Measurements from ENCODE around the gene NHERF1. TPM values are rescaled to one million over a fixed set of nuclear protein-coding genes. Genes with fewer than 3 reads are reported as not detected.

Gene NHERF1
- polyA plus RNA-seq, 1 donor (not counting 4 experiments of a cell fraction or from before 2014, with no cell fraction given), result 45.6 TPM

DNA sequence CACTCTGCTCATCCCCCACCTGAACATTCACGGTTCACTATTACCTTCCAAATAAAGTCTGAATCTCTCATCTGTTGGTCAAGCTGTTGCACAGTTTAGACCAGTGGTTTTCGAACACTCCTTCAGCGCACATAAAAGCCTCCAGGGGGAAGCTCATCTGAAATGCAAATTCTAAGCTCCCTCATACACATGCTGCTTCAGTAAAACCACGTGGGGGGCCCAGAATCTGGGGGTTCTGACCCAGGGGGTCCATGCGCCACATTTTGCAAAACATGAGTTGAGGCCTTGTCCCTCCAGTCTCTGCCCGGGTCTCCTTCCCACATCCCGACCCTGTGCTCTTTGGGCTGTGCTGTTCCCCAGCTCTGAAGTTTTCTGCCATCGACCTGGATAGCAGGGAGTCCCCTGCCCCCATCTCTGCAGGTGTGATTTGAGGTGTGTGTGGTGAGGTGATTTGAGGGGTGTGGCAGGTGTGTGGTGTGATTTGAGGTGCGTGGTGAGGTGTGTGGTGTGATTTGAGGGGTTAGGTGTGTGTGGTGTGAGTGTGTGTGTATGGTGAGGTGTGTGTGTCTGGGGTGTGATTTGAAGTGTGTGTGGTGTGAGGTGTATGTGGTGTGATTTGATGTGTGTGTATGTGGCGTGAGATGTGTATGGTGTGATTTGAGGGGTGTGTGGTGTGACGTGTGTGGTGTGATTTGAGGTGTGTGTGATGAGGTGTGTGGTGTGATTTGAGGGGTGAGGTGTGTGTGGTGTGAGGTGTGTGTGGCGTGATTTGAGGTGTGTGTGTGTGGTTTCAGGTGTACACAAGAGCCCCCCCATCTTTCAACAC is 16.2 kb upstream of the NHERF1 start:
- Histone ChIP-seq H3K27ac (ENCODE audit: control insufficient read depth, insufficient read depth, low read length) (no peak overlapping the region), H3K9me3 (ENCODE audit: control insufficient read depth, low read depth, low read length) (no peaks in the 10 kb centered on the region), H2AFZ (ENCODE audit: control insufficient read depth, low read length) (no peak overlapping the region), H3K27me3 (ENCODE audit: control insufficient read depth, extremely low read depth, insufficient read depth, low read length) (peaks cover 21% of the 10 kb centered on the region), H3K36me3 (ENCODE audit: control insufficient read depth in 2 of 2, extremely low read depth in 1 of 2, insufficient read depth in 2 of 2, low read length in 2 of 2) (no peaks in the 10 kb centered on the region), H3K79me2 (ENCODE audit: control insufficient read depth, insufficient read depth, low read length) (no peaks in the 10 kb centered on the region), H4K20me1 (ENCODE audit: control insufficient read depth, extremely low read depth, insufficient read depth, low read length) (no peaks in the 10 kb centered on the region), H3K9me1 (ENCODE audit: control insufficient read depth, extremely low read depth, insufficient read depth, low read length) (no peaks in the 10 kb centered on the region), H3K4me3 (ENCODE audit: control insufficient read depth in 2 of 3, extremely low read depth in 1 of 3, insufficient read depth in 2 of 3, low read depth in 1 of 3, low read length in 3 of 3) (no peak overlapping the region), H3K4me2 (ENCODE audit: control insufficient read depth, extremely low read depth, insufficient read depth, low read depth, low read length) (no peak overlapping the region), H3K4me1 (ENCODE audit: control insufficient read depth, extremely low read depth, insufficient read depth, low read length) (peaks cover 1% of the 10 kb centered on the region), H3K9ac (ENCODE audit: control insufficient read depth, extremely low read depth, insufficient read depth, low read length) (no peak overlapping the region)
- TF ChIP-seq EZH2 (IDR thresholded peaks at IDR 0.05; ENCODE audit: low read length), result no peak
- TF ChIP-seq, protein P1, sequence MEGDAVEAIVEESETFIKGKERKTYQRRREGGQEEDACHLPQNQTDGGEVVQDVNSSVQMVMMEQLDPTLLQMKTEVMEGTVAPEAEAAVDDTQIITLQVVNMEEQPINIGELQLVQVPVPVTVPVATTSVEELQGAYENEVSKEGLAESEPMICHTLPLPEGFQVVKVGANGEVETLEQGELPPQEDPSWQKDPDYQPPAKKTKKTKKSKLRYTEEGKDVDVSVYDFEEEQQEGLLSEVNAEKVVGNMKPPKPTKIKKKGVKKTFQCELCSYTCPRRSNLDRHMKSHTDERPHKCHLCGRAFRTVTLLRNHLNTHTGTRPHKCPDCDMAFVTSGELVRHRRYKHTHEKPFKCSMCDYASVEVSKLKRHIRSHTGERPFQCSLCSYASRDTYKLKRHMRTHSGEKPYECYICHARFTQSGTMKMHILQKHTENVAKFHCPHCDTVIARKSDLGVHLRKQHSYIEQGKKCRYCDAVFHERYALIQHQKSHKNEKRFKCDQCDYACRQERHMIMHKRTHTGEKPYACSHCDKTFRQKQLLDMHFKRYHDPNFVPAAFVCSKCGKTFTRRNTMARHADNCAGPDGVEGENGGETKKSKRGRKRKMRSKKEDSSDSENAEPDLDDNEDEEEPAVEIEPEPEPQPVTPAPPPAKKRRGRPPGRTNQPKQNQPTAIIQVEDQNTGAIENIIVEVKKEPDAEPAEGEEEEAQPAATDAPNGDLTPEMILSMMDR (optimal IDR thresholded peaks at IDR 0.05 in 1 of 3, IDR thresholded peaks at IDR 0.05 in 1 of 3, conservative IDR thresholded peaks at IDR 0.05 in 1 of 3; ENCODE audit: extremely low read depth in 1 of 3, insufficient read depth in 2 of 3, low read length in 3 of 3), result no peak
- no peak for FAIRE-seq
- DNase-seq (ENCODE audit: low read depth, low spot score), result no peak
- dilution Hi-C loops (cut with MboI; ENCODE audit: extremely low pct_ligation_motif_present, low sequenced_read_pairs), result no loop called here

DNA sequence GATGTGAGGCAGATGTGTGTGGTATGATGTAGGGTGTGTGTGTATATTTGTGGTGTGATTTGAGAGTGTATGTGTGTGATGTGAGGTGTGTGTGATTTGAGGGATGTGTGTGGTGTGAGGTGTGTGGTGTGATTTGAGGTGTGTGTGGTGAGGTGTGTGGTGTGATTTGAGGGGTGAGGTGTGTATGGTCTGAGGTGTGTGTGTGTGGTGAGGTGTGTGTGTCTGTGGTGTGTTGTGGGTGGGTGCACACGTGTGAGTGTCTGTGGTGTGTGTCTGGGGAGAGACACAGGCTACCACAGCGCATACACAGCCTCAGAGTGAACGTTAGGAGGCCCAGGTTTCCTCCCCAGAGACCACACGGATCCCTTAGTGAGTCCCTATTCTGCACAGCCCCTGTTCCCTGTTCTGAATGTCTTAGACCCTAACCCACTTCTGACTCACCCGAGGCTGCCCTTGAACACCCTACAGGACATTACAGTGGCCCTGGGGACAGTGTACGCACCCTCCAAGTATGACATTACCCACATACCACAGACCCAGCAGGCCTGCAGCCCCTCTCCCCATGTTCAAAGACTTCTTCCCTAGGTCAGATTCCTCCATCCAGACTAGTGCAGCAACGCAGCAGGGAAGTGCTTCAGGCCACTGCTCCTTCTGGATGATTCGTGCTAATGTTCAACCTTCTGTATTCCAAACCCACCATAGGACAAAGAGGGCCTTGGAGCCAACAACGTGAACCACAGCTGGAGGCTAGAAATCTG is 14.9 kb upstream of the NHERF1 start:
- peak; percentile 5 for FAIRE-seq

More for the DNA sequence above, 14.9 kb upstream of the NHERF1 start:
- no peaks in the 10 kb centered on the region for H4K20me1 ChIP-seq (ENCODE audit: control insufficient read depth, extremely low read depth, insufficient read depth, low read length)
- no peak overlapping the region for H3K27ac ChIP-seq (ENCODE audit: control insufficient read depth, insufficient read depth, low read length)
- no peak overlapping the region for H3K4me2 ChIP-seq (ENCODE audit: control insufficient read depth, extremely low read depth, insufficient read depth, low read depth, low read length)
- no peak overlapping the region for H3K4me3 ChIP-seq (ENCODE audit: control insufficient read depth in 2 of 3, extremely low read depth in 1 of 3, insufficient read depth in 2 of 3, low read depth in 1 of 3, low read length in 3 of 3)
- no peak overlapping the region for H2AFZ ChIP-seq (ENCODE audit: control insufficient read depth, low read length)
- no peaks in the 10 kb centered on the region for H3K36me3 ChIP-seq (ENCODE audit: control insufficient read depth in 2 of 2, extremely low read depth in 1 of 2, insufficient read depth in 2 of 2, low read length in 2 of 2)
- H3K4me1 ChIP-seq (ENCODE audit: control insufficient read depth, extremely low read depth, insufficient read depth, low read length), result peaks cover 2% of the 10 kb centered on the region
- no peaks in the 10 kb centered on the region for H3K9me3 ChIP-seq (ENCODE audit: control insufficient read depth, low read depth, low read length)
- no peak overlapping the region for H3K9ac ChIP-seq (ENCODE audit: control insufficient read depth, extremely low read depth, insufficient read depth, low read length)
- no peak for DNase-seq (ENCODE audit: low read depth, low spot score)
- TF ChIP-seq, protein P1 (optimal IDR thresholded peaks at IDR 0.05 in 1 of 3, IDR thresholded peaks at IDR 0.05 in 1 of 3, conservative IDR thresholded peaks at IDR 0.05 in 1 of 3; ENCODE audit: extremely low read depth in 1 of 3, insufficient read depth in 2 of 3, low read length in 3 of 3), result no peak
- no peak for TF ChIP-seq EZH2 (IDR thresholded peaks at IDR 0.05; ENCODE audit: low read length)
- H3K27me3 ChIP-seq (ENCODE audit: control insufficient read depth, extremely low read depth, insufficient read depth, low read length), result peaks cover 34% of the 10 kb centered on the region
- no peaks in the 10 kb centered on the region for H3K79me2 ChIP-seq (ENCODE audit: control insufficient read depth, insufficient read depth, low read length)
- H3K9me1 ChIP-seq (ENCODE audit: control insufficient read depth, extremely low read depth, insufficient read depth, low read length), result no peaks in the 10 kb centered on the region
- dilution Hi-C loops (cut with MboI; ENCODE audit: extremely low pct_ligation_motif_present, low sequenced_read_pairs), result no loop called here
